DMS53 (cell line): Measurements from ENCODE around the gene MAPKAP1.
A peak's percentile ranks its signal among the peaks of the same experiment; 100 is the strongest.

Experiments used
- DNase-seq: peaks from one replicate; lab custom pipeline; 2025; lab: John Stamatoyannopoulos, UW

The MAPKAP1 gene

DNA sequence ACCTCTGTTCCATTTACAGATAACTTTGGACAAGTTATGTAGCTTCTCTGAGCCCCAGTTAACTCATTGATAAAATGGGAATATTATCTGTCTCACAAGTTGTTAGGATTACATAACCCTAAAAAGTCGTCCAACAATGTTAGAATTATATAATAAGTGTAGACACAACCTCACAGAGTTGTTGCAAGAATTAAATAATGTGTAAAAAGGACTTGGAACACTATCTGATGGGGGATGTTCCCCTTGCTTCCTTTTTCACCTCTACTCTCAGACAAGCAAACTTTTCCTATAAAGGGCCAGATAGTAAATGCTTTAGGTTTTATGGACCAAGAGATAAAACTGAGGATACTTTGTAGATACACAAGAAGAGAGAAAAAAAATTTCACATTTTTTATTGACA lies 251.9 kb downstream of the MAPKAP1 start:
- DNase-seq = no peak

DNA sequence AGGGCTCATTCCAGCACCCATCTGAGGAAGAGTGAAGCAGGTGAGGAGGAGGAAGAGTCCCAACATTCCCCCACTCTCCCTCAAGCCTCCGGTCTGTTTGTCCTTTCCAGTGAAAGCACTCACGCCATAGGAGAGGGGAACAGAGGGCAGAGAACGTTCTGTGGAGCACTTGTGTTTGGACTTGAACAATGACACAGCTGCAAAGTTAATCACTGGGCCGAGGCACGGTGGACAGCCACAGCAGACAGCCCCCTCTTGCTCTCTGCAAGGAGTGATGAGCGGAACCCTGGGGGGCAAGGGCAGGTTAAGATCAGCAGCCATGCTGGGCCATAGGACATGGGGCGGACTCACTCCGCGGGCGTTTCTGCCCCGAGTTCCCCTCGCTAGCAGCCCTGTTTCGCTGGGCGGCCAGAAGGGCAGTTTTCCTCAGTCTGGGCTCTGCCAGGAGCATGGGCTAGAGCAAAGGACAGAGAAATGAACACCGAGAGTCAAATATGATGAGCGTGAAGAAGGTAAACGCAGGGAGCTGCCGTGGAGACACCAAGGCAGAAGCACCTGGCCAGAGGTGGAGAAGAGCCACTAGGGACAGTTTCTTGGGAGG lies 259.7 kb downstream of the MAPKAP1 start:
- no peak for DNase-seq

DNA sequence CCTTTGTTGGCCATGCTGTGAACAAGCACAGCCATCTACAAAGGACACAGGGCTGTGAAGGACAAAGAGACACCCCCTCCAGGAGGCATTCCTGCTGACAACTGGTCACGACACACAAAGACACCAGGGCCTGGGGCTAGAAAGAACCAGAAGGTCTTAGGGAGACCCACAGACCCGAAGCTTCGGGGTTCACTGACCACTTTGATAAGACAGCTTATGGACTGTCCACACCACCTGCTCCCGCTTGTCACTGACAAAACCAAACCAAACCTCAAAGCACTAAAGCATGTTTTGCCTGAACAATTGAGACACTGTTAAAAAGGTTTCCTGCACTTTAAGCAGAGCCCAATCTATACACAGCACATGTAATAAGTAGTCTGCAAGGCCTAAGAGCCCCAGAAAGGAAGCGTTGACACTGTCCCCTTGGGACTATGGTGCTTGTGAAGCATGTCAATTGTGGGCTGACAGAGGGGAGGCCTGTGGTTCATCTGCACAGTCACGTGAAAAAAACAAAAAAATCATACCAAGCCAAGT lies 260.4 kb downstream of the MAPKAP1 start:
- DNase-seq = no peak

DNA sequence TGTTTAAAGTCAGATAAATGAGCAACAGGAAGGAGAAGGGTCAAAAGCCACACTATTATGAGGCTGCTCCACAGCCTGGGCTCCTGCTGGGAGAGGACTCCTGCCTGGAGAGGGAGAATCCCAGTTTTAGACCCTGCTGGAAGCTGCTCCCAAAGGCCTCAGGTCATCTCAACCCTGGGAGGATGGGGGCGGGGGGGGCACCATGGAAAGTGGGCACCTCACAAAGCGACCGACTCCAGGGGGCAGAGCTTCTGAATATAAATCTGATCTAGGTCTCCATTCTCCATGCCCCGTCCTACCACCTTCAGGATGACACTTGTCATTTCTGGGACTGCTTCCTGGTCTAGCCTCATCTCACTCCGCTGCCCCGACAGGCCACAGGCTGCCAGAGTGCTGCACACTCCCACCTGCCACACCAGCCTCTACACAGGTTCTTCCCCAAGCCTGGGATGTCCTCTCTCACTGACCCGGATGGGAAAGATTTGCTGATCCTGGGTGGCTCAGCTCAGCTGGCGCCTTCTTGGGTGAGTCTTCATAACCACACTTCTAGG lies 262.0 kb downstream of the MAPKAP1 start:
- DNase-seq = no peak

GRCh38 chr9:125444166-125444565 lies 262.8 kb downstream of the MAPKAP1 start:
- no peak for DNase-seq

DNA sequence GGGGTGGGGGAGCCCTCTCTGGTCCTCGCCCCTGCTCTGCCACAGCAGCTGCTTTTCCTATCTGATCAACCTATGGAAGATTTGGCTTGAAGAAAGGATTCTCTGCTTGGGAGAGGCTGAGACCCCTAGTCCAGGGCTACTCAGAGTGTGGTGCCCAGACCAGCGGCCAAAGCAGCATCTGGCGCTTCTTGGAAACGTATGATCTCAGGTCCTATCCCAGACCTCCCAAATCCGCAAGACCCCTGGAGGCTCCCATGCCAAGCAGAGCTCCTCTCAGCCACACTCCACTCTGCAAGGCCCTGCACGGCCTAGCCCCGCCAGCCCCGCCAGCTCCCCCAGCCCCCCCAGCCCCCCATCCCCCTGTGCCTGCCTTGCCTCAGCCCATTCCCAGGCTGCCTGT lies 263.6 kb downstream of the MAPKAP1 start:
- no peak for DNase-seq

DNA sequence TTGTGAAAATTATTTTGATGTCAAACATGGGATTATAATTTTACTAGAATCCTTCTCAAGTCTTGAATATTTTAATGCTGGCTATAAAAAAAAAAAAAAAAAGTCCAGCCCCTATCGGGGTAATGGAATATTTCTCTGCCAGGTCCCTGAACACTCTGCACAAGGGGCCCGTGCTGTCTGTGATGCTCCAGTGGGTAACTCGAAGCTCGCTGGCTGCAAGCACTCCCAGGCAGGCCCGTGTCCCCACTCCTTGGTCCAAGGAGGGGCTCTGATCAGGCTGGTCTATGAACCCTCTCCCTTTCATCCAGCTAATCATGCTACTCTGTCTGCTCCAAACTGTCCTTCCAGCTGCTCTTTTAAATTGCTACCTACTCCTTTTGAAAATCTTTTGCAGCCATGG lies 264.6 kb downstream of the MAPKAP1 start:
- no peak for DNase-seq

DNA sequence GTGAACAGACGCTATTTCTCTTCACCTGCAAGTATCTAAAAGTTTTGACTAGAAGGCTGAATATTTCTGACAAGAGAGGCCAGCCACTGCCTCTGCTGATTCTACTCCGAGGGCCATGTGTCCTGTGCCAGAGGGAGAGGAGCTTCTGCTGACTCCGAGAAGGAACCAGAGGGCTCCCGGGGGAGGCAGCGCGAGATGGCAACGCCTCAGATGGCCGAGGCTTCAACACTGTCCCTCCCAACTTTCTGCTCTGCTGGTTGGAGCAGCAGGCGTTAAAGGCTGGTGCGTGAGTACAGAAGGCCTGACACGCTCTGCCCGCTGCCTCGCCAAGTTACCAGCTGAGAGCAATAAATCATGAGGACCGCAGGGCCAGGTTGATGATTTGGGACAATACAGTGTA lies 266.6 kb downstream of the MAPKAP1 start:
- no peak for DNase-seq

DNA sequence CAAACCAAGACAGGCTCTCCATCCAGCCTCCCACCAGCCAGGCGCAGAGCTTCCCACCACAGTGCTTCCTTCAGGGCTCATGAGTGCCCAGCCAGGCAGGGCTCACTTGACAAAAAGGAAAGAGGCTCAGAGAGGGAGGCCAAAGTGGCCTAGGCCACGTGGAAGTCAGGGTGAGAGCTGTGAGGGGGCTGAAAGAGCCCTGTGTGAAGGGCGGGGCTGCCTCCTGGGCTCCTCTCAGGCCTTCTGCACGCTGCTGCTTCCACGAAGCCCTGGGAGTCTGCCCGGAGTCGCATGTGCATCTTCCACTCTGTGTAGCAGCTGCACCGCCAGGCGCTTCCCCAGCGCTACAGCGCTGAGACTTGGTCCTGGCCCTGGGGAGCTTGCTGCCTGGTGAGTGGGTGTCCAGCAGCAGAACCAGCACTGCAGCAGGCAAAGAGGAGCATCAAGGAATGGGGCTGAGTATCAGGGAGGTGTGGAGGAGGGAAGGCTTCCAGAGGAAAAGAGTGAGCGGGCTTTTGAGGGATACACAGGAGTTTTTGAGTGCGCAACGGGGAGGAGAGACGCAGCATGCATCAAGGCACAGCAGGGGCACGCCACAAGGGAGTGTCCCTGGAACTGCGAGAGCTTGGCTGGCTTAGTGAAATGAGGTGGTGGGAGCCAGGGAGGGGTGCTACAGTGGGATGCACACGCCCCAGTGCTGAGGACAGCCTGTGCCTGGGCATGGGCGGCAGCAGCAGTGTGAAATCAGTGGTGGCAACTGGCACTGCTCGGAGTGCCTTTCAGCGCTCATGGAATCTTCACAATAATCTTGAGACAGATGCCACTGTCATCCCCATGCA lies 267.4 kb downstream of the MAPKAP1 start:
- DNase-seq = no peak

DNA sequence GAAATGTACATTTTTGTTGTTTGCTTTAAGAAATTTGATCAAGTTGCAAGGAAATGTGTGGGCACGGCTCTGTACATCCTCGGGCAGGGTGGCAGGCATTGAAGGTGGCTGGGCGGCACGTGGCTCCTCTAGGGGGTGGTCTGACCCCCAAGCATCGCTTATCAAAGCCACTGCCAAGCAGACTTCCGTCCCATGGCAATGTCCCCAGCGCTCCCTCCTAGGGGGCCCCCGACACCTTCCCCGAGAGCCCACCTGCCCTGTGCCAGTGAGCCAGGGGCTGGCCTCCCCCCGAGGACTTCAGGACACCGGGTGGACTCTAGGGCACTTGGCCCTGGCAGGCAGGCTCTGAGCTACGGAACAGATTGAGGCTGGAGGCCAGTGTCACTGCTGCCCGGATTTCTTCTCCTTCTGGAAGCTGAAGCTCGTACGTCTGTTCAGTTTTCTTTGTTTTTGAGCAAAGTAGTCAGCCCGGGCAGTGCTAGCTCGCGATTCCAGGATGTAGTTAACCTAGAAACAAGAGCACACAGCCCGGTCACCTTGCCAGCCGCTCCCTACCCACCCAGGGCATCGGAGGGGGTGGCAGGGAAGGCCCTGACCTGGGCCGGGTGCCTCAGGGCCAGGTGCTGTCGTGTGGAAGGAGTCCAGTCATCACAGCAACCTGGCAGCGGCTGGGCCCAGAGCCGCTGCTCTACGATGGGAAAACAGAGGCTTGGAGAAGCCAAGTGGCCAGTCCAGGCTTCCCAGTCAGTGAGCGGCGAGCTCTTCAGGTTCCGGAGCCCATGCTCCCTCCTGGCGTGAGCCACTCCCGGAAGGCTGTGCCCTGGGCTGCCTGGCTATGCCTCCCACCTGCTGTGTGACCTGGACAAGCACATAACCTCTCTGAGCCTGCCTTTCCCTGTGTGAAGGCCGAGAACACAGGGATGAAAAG lies 268.2 kb downstream of the MAPKAP1 start:
- no peak for DNase-seq

DNA sequence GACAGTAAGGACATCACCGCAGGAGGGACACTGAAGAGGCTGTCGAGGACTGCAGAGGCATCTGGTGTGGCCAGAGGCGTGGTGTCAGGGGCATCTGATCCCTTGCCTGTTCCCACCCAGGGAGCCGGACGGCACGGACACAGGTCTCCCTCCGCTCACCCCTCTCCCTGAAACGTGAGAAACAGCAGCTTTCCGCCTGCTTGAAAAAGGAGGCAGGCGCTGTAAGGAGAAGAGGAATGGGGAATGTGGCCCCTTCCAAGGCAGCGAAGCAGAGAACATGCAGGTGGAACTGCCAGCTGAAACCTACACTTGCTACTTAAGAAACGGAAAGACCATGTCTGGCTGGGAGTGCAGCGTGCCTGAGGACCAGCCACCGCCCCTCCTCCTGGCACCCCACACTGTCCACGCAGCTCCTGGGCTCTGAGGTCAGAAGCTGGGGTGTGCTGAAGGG lies 269.2 kb downstream of the MAPKAP1 start:
- DNase-seq = no peak

GRCh38 chr9:125436613-125437443 lies 270.2 kb downstream of the MAPKAP1 start:
- peak; percentile 43 for DNase-seq

DNA sequence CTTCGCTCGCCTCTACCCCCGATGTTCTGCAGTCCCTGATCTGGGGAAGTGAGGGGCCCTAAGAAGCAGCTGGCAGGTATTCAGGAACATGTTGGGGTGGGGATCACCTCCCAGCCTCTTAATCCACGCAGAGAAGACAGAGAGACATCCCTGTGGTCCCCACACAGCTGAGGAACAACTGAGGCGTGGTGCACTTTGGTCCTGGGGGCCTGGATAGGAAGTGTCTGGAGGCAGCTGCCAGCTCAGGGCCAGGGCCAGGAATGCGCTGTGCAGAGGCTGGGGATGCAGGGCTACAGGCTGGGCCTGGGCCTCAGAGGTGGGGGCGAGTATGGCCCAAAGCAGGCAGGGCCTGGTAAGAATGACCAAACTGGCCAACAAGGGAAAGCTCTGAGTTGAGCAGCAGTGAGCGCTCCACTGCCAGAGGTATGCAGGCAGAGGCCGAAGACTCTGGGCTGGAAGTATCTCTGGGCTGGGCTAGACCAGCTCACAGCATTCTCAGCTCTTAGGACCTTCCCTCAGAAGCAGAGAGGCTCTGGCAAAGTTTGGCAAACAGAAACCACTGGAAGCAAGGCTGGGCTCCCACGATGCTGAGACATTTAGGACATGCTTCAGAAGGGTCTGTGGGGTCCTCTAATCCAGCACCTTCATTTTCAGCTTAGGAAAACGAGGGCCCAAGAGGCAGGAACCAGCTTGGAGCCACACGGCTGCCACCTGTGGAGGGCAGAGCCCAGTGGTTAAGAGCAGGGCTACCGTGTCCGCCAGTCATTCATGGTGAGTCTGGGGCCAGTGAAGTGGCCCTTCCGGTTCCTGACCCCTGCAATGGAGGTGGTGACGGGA lies 271.0 kb downstream of the MAPKAP1 start:
- DNase-seq = no peak

DNA sequence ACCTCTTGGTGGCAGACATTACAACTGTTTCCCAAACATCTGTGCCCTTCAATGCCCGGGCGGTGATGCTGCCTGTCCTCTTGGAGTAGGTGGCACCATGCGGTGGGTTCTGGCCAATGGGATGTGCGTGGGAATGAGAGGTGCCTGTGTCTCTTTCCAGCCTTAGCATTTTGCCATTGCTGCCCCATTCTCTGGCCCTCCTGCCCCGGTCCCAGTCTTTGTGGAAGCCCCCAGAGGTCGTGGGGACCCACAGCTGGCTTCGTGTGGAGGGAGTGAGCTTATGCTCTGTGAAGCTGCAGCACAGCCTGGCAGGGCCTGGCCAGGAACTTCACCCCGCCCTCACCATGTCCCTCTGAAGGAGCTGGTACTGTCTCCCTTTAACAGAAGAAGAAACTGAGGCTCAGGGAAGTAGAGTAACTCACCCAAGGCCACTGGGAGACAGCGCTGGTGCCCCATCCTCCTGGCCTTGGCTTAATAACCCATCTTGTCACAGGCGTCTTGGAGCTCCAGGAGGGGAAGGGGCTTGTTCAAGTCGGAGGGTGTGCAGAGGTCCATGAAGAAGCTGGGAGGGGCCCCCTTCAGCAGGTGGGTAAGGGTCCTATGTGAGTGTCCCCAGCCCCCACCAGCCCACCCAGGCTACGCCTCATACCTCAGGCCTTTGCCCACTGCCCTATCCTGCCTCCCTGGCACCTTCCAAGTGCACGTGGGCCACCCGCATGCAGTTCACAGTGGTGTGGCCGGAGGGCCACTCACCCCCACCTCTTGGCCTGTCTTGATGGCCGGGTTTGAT lies 271.8 kb downstream of the MAPKAP1 start:
- DNase-seq = no peak

DNA sequence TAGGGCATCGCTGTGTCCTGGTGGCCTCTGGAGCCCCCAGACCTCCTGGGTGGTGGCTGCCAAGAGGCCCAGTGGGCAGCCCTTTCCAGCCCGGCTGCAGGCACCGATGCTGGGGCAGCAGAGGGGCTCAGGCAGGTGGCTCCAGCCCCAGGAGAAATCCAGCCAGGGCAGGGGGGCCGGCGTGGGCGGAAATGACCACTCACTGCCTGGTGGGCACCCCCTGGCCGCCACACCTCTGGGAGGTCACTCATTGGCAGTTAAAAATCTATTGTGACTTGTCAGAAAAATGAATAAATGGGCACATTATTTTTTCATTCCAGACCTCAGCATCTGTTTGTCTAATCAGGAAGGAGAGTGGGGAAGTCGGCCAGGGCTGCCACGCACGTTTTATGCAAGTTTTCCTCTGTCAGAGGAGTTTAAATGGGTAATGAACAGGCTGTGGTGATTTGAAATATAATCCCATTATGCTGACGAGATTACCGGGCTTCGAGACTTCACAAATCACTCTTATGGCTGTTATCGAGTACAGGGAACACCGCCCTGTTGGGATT lies 273.5 kb downstream of the MAPKAP1 start:
- no peak for DNase-seq

- DNase-seq = no peak
Measured at GRCh38 chr9:125432715-125433385, 274.2 kb downstream of the MAPKAP1 start.

DNA sequence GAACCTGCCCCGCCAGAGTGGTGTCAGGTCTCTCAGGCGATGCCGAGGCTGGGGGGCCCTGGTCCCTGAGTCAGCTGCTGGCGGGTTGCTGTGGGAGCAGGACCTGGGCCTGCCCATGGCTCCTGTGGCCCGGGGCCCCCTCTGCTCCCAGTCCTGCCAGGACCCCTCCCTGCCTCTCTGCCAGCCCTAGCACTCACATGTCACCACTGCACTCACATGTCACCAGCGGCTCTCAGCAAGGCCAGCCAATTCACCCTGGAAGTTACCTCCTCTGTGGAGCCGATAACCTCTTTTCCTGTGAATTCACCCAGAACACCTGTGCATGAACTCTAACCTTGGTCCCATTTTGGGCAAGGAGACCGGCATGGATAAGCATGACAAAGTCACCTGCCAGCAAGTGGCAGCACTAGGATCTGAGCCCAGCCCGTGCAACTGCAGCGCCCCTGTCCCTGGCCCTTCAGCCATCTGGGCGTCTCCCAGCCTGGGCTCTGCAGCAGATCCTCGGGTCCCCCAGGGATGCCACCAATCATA lies 275.2 kb downstream of the MAPKAP1 start:
- DNase-seq = no peak

DNA sequence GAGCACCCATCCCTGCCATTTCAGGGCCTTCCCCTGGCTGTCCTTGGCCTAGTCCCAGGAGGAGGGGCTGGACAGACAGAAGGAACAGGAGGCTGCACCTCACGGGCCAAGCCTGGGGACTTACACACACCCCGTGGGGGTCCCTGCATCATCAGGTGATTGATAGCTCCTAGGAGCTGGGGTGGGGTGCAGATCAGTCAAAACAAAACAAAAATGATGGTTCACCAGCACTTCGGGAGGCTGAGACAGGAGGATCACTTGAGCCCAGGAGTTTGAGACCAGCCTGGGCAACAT lies 276.0 kb downstream of the MAPKAP1 start:
- DNase-seq = no peak
